HEK293 (cell line): Measurements from ENCODE around the gene FASLG.
"Not testable (repeated sequence)": the region's sequence is repeated elsewhere in the genome, so short reads cannot be mapped to it uniquely, and the experiment has no call there.

ENCODE experiments used
- PRDM4 ChIP-seq: fragments of 450-650 bp; formaldehyde crosslinking; IDR thresholded peaks from 2 replicates; pipeline ENCODE4 v1.5.1; 2017; ENCODE audit warnings: missing biosample characterization, missing genetic modification characterization
- SCRT2 ChIP-seq: fragments of 450-650 bp; formaldehyde crosslinking; IDR thresholded peaks from 2 replicates; pipeline ENCODE4 v1.5.1; 2016; ENCODE audit warnings: missing biosample characterization, missing genetic modification characterization
- TCF7L2 ChIP-seq: IDR thresholded peaks from 2 replicates; pipeline ENCODE4 v1.6.1; 2011; ENCODE audit warnings: low read depth, mild to moderate bottlenecking, inconsistent platforms, low read length, moderate library complexity, borderline replicate concordance
- ZBTB17 ChIP-seq: fragments of 450-650 bp; formaldehyde crosslinking; IDR thresholded peaks from 2 replicates; pipeline ENCODE4 v1.5.1; 2016; ENCODE audit warnings: missing biosample characterization, missing genetic modification characterization
- ZBTB48 ChIP-seq: fragments of 450-650 bp; formaldehyde crosslinking; IDR thresholded peaks from 2 replicates; pipeline ENCODE4 v1.5.1; 2016; ENCODE audit warnings: missing biosample characterization, missing genetic modification characterization
- ZNF138 ChIP-seq: fragments of 450-650 bp; formaldehyde crosslinking; IDR thresholded peaks from 2 replicates; pipeline ENCODE4 v1.5.1; 2016; ENCODE audit warnings: missing biosample characterization, missing genetic modification characterization, borderline replicate concordance
- ZNF266 ChIP-seq: fragments of 450-650 bp; formaldehyde crosslinking; IDR thresholded peaks from 2 replicates; pipeline ENCODE4 v1.5.1; 2016; ENCODE audit warnings: missing biosample characterization, missing genetic modification characterization, low read depth
- ZNF555 ChIP-seq: fragments of 450-650 bp; formaldehyde crosslinking; conservative IDR thresholded peaks from 2 replicates; pipeline ENCODE4 v1.5.1; 2017; ENCODE audit warnings: missing biosample characterization, mild to moderate bottlenecking, missing genetic modification characterization, inconsistent platforms
- ZSCAN23 ChIP-seq: fragments of 450-650 bp; formaldehyde crosslinking; IDR thresholded peaks from 2 replicates; pipeline ENCODE4 v1.5.1; 2016; ENCODE audit warnings: missing biosample characterization, missing genetic modification characterization
- ZSCAN4 ChIP-seq: fragments of 450-650 bp; formaldehyde crosslinking; IDR thresholded peaks from 2 replicates; pipeline ENCODE4 v1.5.1; 2017; ENCODE audit warnings: missing biosample characterization, missing genetic modification characterization
- TF ChIP-seq, protein P1 (sequence below): fragments of 450-650 bp; formaldehyde crosslinking; IDR thresholded peaks from 2 replicates; pipeline ENCODE4 v1.5.1; 2016; ENCODE audit warnings: missing biosample characterization, missing genetic modification characterization

- TF ChIP-seq TCF7L2; ZNF266; ZBTB48 (tag by site-specific recombination); ZSCAN4 (tag by site-specific recombination); ZBTB17; ZSCAN23 (tag by site-specific recombination); ZNF555; ZNF138; SCRT2 (tag by site-specific recombination); PRDM4: not testable (repeated sequence)
- TF ChIP-seq, protein P1, sequence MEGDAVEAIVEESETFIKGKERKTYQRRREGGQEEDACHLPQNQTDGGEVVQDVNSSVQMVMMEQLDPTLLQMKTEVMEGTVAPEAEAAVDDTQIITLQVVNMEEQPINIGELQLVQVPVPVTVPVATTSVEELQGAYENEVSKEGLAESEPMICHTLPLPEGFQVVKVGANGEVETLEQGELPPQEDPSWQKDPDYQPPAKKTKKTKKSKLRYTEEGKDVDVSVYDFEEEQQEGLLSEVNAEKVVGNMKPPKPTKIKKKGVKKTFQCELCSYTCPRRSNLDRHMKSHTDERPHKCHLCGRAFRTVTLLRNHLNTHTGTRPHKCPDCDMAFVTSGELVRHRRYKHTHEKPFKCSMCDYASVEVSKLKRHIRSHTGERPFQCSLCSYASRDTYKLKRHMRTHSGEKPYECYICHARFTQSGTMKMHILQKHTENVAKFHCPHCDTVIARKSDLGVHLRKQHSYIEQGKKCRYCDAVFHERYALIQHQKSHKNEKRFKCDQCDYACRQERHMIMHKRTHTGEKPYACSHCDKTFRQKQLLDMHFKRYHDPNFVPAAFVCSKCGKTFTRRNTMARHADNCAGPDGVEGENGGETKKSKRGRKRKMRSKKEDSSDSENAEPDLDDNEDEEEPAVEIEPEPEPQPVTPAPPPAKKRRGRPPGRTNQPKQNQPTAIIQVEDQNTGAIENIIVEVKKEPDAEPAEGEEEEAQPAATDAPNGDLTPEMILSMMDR (tag by site-specific recombination): not testable (repeated sequence)
These were observed 38.3 kb upstream of the FASLG start for GRCh38 chr1:172620603-172621002.
